NCI-H2171 treated with DMSO at 0.1 percent for 48 hours (cell line): ENCODE measurements around the gene DDAH1.

ENCODE experiments used
- DNase-seq: peaks from one replicate; lab custom pipeline; 2025; lab: John Stamatoyannopoulos, UW

DDAH1 gene

GRCh38 chr1:85328713-85329397, 136.1 kb downstream of the DDAH1 start:
- no peak for DNase-seq

GRCh38 chr1:85327759-85328158, 137.2 kb downstream of the DDAH1 start:
- no peak for DNase-seq

DNA sequence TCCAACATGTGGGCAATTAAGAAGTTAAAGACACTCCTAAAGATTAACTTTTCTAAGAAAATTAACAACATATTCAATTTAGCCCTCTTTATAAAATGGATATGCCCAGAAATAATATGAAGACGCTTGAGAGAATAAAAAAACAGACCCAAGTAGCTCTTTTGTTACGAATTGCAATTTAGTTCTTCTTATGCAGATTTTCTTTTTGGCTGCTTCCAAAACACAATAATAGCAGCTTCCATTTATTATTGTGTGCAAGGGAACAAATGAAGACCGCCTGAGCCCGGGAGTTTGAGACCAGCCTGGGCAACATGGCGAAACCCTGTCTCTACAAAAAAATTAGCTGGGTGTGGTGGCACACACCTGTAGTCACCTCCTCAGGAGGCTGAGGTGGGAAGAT, 138.1 kb downstream of the DDAH1 start:
- no peak for DNase-seq

DNA sequence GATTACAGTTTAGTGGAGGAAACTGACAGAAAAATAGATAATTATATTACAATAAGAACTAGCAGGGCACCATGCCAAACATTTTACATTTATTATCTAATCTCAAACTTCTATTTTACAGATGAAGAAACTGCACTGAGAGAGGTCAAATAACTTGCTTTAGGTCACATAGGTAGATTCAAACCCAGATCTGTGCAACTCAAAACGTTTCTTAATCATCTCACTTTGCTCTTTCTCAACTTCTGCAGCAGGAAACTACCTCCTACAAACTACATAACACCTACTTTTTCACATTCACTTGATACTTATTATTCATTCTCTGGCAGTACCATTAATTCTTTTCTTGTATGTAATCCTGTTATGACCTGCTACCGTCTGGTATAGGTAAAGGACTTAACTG, 138.6 kb downstream of the DDAH1 start:
- DNase-seq: no peak

GRCh38 chr1:85325920-85326319, 139.0 kb downstream of the DDAH1 start:
- DNase-seq: no peak

DNA sequence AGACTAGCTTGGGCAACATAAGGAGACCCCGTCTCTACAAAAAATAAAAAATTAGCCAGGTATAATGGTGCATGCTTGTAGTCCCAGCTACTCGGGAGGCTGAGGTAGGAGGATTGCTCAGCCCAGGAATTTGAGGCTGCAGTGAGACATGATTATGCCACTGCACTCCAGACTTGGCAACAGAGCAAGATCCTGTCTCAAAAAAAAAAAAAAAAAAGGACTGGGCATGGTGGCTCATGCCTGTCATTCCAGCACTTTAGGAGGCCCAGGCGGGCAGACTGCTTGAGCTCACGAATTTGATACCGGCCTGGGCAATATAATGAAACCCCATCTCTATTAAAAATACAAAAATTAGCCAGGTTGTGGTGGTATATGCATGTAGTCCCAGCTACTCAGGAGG, 141.2 kb downstream of the DDAH1 start:
- DNase-seq: no peak

- DNase-seq: no peak
These were observed 142.3 kb downstream of the DDAH1 start for GRCh38 chr1:85322655-85323054.

- peak; percentile 96 for DNase-seq
These were observed 143.6 kb downstream of the DDAH1 start for GRCh38 chr1:85321237-85321964.

DNA sequence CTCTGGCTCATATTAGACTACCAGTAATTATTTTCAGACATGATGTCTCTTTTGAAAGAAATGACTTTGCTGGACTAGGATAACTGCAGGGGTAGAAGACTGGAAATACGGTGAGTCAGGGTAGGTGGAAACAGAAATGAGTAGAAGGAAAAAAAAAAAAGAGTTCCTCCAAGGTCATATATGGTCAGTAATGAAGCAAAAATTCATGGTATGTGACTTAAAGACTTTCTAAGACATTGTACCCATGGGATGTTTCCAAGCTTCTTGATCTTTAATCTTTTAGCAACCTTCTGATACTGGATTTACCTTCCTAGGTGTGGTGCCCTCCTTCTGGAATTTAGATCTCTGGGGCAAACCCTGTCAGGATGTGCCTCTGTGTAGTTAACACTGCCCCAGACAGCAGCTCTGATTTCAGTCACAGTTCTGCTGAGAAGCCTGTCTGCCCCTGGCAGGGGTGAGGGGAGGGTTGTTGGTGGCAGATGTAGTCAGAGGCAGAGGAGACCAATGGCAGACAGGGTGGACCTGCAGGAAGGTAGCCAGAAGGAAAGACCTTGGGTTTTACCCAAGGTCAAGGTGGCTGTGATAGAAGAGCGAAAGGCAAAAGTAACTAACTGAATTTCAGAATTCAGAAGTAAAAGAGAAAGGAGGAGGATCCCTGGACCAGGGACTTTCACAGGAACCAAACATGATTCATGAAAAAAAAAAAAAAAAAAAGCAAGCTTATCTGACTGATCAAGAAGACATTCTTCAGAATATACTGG, 144.4 kb downstream of the DDAH1 start:
- peak; percentile 76 for DNase-seq

- DNase-seq: no peak
These were observed 145.0 kb downstream of the DDAH1 start for GRCh38 chr1:85319931-85320330.

DNA sequence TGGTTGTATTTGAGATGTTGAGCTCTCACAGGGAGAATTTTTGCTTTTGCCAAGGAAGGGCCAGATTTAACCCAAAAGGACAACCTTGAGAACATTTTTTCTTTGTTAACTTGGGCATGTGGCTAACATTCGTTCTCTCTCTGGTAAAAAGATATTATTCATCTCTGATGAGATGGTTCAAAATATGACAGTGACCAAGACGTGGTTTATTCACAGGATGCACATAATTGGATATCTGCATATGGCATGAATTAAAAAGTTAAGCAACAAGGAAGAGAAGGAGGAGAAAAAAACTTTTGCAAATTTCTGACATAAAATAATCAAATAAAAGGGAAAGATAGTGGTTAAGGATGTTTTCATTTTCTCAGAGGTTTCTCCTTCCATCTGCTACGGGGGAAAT, 145.5 kb downstream of the DDAH1 start:
- DNase-seq: no peak

- DNase-seq: no peak
These were observed 146.7 kb downstream of the DDAH1 start for GRCh38 chr1:85318217-85318616.

GRCh38 chr1:85317560-85317959, 147.4 kb downstream of the DDAH1 start:
- no peak for DNase-seq

- no peak for DNase-seq
These were observed 148.6 kb downstream of the DDAH1 start for GRCh38 chr1:85316321-85316720.

- DNase-seq: no peak
These were observed 149.2 kb downstream of the DDAH1 start for GRCh38 chr1:85315789-85316188.

DNA sequence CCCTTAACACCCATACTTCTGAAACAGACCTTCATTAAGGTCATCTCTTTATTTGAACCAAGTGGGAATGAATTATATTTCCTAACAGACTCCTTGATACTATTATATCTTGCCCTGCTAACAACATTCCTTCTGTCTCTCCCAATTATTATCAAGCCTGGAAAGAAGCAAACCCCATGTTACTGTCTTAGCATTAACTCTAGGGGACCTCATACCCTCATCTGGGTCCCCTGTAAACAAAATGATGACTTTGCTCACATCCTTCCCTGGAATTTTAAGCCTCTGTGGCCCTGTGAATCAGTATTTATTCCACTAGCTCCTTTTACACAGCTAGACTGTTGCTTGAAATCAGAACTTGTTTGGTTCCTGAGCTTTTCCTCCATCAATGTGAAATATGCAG, 150.2 kb downstream of the DDAH1 start:
- DNase-seq: no peak

GRCh38 chr1:85313888-85314696, 150.9 kb downstream of the DDAH1 start:
- no peak for DNase-seq

DNA sequence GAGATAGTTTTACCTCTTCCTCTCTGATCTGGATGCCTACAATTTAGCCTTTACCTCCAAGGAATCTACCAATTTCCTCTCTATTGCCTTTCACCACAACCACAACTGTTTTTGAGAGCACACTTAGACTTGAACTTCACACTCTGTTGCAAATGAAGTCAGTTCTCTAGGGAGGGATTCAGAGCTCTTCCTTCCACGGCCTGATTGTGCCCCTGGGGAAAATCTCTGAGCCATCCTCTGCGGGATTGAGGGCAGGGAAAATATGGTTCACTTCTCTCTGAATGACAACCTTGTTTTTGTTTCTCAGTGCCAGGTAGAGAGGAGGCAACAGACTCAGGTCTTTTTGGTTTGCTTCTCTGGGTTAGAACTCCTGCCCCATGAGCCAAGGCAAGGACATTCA, 153.1 kb downstream of the DDAH1 start:
- DNase-seq: peak; percentile 56

GRCh38 chr1:85308833-85309350, 156.1 kb downstream of the DDAH1 start:
- DNase-seq: no peak

DNA sequence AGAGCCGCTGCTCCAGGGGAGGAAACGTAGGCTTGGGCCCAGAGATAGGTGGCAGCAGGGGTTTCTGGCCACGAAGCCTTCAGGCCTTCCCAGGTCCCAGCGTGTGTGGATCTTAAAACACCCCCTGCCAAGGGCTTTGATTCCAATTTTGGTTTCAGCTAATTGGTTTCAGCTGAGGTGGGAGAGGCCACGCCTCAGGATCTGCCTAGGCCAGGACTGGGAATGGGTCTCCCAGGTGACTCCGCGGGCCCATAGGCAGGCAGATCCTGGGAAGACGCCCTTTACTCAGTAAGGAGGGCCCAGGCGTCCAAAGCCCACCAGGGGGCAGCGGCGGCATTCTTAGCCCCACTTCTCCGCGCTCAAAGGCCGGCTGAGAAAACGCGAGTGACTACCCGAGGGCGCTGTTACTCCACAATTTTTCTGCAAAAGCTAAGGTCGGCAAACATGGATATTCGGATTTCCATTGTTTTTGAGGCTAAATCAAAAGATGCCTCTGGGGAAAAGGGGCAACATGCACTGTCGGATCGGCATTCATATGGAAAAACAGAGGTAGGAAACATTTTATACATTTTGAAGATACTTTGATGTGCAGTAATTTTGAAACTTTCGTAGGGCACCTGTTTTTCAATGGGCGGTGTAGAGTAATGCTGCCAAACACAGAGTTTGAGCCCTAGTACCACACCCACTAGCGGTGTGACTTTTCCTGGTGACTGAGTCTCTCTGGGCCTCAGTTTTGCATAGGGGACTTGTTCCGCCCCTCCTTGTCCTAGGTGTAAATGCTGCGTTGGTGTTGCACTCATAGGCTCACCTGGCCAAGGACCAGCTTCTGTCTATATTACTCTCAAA, 156.7 kb downstream of the DDAH1 start:
- peak; percentile 85 for DNase-seq

DNA sequence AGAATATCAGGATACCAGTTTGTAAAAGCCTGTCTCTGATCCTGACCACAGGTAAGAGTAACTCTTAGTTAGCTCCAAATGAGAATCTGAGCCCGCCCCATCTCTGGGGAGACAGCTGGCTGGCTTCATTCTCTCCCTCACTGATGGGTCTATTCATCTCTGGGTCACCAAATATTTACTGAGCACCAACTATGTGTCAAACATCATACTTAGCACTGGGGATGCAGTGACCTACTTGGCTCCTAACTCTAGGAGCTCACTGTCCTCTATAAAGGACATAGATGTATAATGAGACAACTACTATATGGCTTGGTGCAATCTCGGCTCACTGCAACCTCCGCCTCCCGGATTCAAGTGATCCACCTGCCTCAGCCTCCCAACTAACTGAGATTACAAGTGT, 158.7 kb downstream of the DDAH1 start:
- no peak for DNase-seq
